Stomach (tissue), 9 donors: ENCODE data around the gene ZFP1. TPM values are rescaled to one million over a fixed set of nuclear protein-coding genes. Genes with fewer than 3 reads are reported as not detected.

Experiments
- DNase-seq, 2 donors: peaks; one replicate each; pipeline versions ENCODE4 v3.0.0 to v3.0.0-alpha.2; 2013 to 2019
- H3K27ac ChIP-seq, 5 donors: fragments of 200-600 bp in 4 of 5; sonication (generic) in 4 of 5; one replicate each; pipeline ENCODE4 v1.5.1; 2013 to 2019; ENCODE audit warnings: mild to moderate bottlenecking in 1 of 5, moderate library complexity in 1 of 5
- H3K27me3 ChIP-seq, 3 donors: fragments of 200-600 bp; sonication (generic); one replicate each; pipeline ENCODE4 v1.5.1; 2017 to 2019; ENCODE audit warnings: mixed run types in 1 of 3
- H3K36me3 ChIP-seq, 4 donors: fragments of 200-600 bp; sonication (generic); 1 replicate in 3 of 4; 2 replicates in 1 of 4; pipeline ENCODE4 v1.5.1; 2016 to 2019
- H3K4me1 ChIP-seq, 4 donors: fragments of 200-600 bp; sonication (generic); one replicate each; pipeline ENCODE4 v1.5.1; 2016 to 2019
- H3K4me3 ChIP-seq, 4 donors: fragments of 200-600 bp; sonication (generic) in 3 of 4; one replicate each; pipeline ENCODE4 v1.5.1; 2016 to 2019; ENCODE audit warnings: mild to moderate bottlenecking in 1 of 4
- H3K9me3 ChIP-seq, 4 donors: fragments of 200-600 bp; sonication (generic); one replicate each; pipeline ENCODE4 v1.5.1; 2016 to 2019
- EP300 ChIP-seq: sonication (generic); formaldehyde crosslinking; IDR thresholded peaks from one replicate; pipeline ENCODE4 v1.6.1; 2017; ENCODE audit warnings: antibody characterized with exemption
- POLR2A ChIP-seq, 4 donors: fragments of 450-650 bp; IDR thresholded peaks; one replicate each; pipeline ENCODE4 v1.6.1; 2016; ENCODE audit warnings: antibody characterized with exemption in 4 of 4, control low read depth in 2 of 4, mild to moderate bottlenecking in 1 of 4, moderate library complexity in 1 of 4
- POLR2AphosphoS5 ChIP-seq, 3 donors: sonication (generic); formaldehyde crosslinking; IDR thresholded peaks; one replicate each; pipeline ENCODE4 v1.6.1; 2016; ENCODE audit warnings: antibody characterized with exemption in 3 of 3
- WGBS, 5 donors: extraction: QIAGEN DNeasy Blood & Tissue Kit in 3 of 5; methylation state at CpG; one replicate each; pipeline versions ENCODE4 v1.1.5 to v1.1.7; 2013 to 2018; 5-methylcytosine and 5-hydroxymethylcytosine counted together
- intact Hi-C: fragments of 100-400 bp; cut with DNase I; formaldehyde crosslinking; loops from one replicate; pipeline ENCODE4 v1.15.1; 2023; ENCODE audit warnings: low total_unique reads
- polyA plus RNA-seq, 3 donors: library from polyadenylated mRNA; stranded (reverse); fragments of 200-250 nt; gene quantifications; one replicate each; pipeline ENCODE4 v1.2.3, GENCODE V29; 2013
- total RNA-seq, 5 donors: library from RNA; depleted of rRNA; stranded (reverse); fragments of >200 nt; gene quantifications; one replicate each; pipeline versions ENCODE4 v1.1.0 to v1.2.3, GENCODE V29; 2014 to 2016
- TF ChIP-seq, protein P1 (sequence below), 7 experiments: fragments of 450-650 bp in 4 of 7; fragments of 200-600 bp in 3 of 7; sonication (generic) in 3 of 7; IDR thresholded peaks; one replicate each; pipeline ENCODE4 v1.5.1; 2016 to 2019; ENCODE audit warnings: antibody characterized with exemption in 7 of 7, control low read depth in 2 of 7, mild to moderate bottlenecking in 1 of 7
- donor health status: healthy with polysubstance abuse.
- donor health status: Bipolar disorder and iron deficiency.
- donor health status: healthy.

The ZFP1 gene
- total and polyA plus RNA-seq, 8 donors = 2.7 to 29.2 (median 5.2) TPM; not detected in 1

DNA sequence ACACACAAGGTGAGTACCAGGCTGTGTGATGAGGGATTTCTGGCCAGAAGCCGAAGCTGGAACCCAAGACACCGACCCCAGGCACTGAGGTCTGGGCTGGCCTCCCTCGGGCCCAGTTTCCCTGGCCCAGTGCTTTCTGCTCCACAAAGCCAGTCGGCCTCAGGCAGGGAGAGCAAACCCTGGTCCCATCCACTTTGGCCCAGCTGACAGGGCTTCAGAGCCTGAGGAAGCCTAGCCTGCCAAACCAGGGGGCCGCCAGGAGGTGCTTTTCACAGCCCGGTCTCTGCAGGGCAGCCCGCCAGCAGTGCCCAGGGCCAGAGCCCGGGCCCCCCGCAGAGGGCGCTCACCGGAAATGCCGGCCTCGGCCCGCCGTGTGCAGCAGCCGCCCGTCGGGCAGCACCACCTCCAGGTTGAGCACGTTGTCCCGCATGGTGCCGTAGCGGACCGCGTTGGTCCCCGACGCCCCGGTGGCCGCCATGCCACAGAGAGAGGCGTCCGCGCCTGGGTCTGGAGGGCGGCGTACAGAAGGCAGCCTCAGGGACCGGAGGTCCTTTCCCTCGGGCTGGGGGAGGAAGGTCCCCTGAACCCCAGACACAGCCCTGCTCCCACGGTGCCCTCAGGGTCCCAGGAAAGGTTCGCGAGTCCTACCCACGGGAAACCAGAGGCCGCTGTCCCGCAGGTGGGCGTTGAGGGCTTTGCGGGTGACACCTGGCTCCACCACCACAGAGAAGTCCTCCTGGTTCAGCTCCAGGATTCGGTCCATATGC is 34.0 kb upstream of the ZFP1 start:
- peaks cover 0 to 22% (median 13%) of the 10 kb centered on the region in 4 donors for H3K36me3 ChIP-seq
- peaks cover 34 to 71% (median 58%) of the 10 kb centered on the region in 4 donors for H3K4me1 ChIP-seq
- H3K27ac ChIP-seq = peak overlapping the region in 2 of 5 donors; percentile 4 to 86
- H3K9me3 ChIP-seq = no peaks in the 10 kb centered on the region
- intact Hi-C loops = loop anchor here (5.0 kb wide), 1 partner anchor 117 kb away; the partner anchor contains the start of gene ZNRF1
- DNase-seq = no peak
- 90 to 95% (median 93%) methylated on average over 14 to 44 of the region's 44 CpGs for WGBS, 5 donors
- H3K27me3 ChIP-seq = no peaks in the 10 kb centered on the region
- peak overlapping the region in 1 of 4 donors; percentile 54 for H3K4me3 ChIP-seq
- TF ChIP-seq POLR2A (IDR thresholded peaks at IDR 0.05) (no peak), EP300 (no peak), POLR2AphosphoS5 (IDR thresholded peaks at IDR 0.05) (no peak)
- TF ChIP-seq, protein P1, sequence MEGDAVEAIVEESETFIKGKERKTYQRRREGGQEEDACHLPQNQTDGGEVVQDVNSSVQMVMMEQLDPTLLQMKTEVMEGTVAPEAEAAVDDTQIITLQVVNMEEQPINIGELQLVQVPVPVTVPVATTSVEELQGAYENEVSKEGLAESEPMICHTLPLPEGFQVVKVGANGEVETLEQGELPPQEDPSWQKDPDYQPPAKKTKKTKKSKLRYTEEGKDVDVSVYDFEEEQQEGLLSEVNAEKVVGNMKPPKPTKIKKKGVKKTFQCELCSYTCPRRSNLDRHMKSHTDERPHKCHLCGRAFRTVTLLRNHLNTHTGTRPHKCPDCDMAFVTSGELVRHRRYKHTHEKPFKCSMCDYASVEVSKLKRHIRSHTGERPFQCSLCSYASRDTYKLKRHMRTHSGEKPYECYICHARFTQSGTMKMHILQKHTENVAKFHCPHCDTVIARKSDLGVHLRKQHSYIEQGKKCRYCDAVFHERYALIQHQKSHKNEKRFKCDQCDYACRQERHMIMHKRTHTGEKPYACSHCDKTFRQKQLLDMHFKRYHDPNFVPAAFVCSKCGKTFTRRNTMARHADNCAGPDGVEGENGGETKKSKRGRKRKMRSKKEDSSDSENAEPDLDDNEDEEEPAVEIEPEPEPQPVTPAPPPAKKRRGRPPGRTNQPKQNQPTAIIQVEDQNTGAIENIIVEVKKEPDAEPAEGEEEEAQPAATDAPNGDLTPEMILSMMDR (IDR thresholded peaks at IDR 0.05) = no peak

DNA sequence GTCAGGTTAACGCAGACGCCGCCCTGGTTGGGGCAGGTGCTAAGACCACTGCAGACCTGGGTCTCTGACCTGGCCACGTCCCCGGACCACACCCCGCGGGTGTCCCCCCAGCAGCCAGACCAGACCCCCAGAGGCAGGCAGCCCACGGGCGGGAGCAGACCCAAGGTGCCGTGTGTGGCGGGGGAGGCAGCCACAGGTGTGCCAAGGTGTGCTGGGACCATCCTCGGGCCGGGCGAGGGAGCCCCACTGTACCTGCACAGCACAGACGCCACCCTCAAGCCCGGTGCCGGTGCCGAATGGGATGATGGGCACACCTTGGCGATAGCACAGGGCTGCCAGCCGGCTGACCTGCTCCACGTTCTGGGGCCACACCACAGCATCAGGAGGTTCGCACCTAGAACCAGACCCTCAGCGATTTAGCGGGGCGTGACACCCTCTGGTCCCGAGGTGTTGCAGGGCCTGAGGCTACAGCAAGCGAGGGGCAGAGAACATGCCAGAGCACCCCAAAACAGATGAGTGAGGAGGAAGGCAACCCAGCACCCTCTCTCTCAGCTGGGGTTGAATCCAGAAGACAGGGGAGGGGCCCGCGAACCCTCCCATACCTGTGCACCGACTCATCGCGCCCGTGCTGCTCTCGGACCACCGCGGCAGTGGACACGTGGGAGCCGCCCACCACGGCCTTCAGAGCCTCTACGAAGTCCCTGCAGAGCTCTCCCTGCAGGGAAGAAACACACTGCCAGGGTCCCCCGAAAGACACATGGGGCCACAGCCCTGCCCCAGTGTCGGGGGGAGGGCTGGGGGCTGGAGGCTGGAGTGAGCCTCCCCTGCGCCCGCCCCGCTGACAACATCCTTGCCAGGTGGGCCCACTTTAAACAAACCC is 33.1 kb upstream of the ZFP1 start:
- TF ChIP-seq, protein P1 (IDR thresholded peaks at IDR 0.05) = no peak
- TF ChIP-seq POLR2A (IDR thresholded peaks at IDR 0.05) = no peak
- no peak for TF ChIP-seq POLR2AphosphoS5 (IDR thresholded peaks at IDR 0.05)
- no peak for TF ChIP-seq EP300
- no peak for DNase-seq
- WGBS, 5 donors = 78 to 87% (median 85%) methylated on average over 29 to 45 of the region's 45 CpGs
- peak overlapping the region; percentile 54 to 60 (median 56) for H3K4me3 ChIP-seq
- peaks cover 0 to 22% (median 13%) of the 10 kb centered on the region in 4 donors for H3K36me3 ChIP-seq
- H3K9me3 ChIP-seq = no peaks in the 10 kb centered on the region
- H3K27ac ChIP-seq = peak overlapping the region; percentile 4 to 86 (median 81)
- H3K4me1 ChIP-seq = peaks cover 26 to 63% (median 50%) of the 10 kb centered on the region in 4 donors
- intact Hi-C loops = loop anchor here (5.0 kb wide), 1 partner anchor 118 kb away; the partner anchor contains the start of gene ZNRF1
- no peaks in the 10 kb centered on the region for H3K27me3 ChIP-seq

DNA sequence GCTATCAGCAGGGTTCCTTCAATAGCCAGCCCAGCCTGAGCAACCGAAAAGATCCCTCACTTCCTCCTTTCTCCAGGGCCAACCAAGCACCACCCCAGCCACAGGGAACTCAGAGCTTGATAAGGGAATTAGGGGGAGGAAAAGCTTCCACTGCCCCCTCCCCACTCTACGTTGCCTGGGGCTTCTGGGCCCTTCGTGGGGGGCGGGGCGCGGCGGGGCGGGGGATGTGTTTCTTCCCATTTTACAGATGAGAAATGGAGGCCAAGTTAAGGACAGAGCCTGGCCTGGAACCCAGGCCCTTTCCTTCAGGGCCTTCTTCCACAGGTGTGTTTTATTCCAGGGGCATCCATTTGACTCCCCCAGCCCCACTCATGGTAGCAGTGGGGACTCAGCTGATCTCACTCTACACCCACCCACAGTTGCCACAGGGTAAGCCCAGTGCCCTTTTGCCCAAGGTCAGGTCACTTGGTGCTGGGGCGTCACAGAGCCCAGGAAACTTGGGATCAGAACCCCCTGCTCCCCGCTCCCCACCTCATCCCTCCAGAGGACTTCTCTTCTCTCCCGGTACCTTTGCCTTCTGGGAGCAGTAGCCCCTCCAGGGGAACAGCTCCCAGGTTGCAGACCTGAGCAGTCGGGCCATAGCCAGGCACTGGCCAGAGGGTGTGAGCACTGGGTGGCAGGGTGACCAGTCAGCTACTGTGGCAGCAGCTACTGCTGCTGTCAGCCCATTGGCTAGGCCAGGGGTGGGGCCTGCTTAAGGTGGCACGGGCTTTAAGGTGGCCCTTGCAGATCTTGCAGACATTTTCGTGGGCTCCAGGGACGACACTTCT is 32.0 kb upstream of the ZFP1 start, which contains the start of gene LDHD:
Gene LDHD (minus strand): TSS at position 700 of the 830 bp plus-strand sequence. CDS start 60 bp downstream, at position 640.
- Histone ChIP-seq H3K27me3 (no peaks in the 10 kb centered on the region), H3K27ac (peak within 1 kb of the TSS; percentile 80 to 86 (median 81)), H3K36me3 (peaks cover 0 to 22% (median 13%) of the 10 kb centered on the region in 4 donors), H3K4me3 (peak within 1 kb of the TSS; percentile 54 to 60 (median 56)), H3K9me3 (peaks cover 0 to 6% (median 3%) of the 10 kb centered on the region in 4 donors), H3K4me1 (peaks cover 15 to 52% (median 39%) of the 10 kb centered on the region in 4 donors)
- WGBS, 5 donors = 28 to 46% (median 35%) methylated on average over 15 of the region's 15 CpGs
- peak; percentile 86 to 94 for DNase-seq
- intact Hi-C loops = no loop called here
- peak in 1 of 4 donors; percentile 91 for TF ChIP-seq POLR2A (IDR thresholded peaks at IDR 0.05)
- no peak for TF ChIP-seq EP300
- TF ChIP-seq, protein P1 (IDR thresholded peaks at IDR 0.05) = no peak
- TF ChIP-seq POLR2AphosphoS5 (IDR thresholded peaks at IDR 0.05) = peak; percentile 72 to 98 (median 93)
